ENCODE data around the gene FAM47E.

The FAM47E gene

DNA sequence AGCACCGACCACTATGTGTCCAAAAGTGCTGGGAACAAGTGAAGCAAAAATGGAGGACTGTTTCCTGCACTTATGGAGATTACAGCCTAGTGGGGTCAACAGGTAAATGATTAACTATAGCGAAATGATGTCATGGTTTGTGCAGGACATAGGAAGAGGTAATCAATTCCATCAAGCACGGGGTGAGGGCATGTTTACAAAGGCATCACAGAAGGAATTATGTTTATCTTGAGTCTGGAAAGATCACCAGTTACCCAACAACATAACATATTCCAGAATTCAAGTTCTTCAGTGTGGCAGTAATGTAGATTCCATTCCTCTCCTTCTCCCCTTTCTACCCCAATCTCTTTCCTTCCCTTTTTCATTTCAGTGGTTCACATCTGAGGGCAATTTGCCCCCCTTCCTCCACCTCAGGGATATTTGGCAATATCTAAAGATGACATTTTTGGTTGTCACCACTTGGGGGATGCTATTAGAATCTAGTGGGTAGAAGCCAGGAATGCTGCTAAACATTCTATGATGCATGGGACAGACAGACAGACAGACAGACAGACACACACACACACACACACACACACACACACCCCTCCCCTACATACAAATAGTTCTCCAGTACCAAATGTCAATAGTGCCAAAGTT is 24.1 kb downstream of the FAM47E start:
- H3K36me3 ChIP-seq (ENCODE audit: control insufficient read depth, low read length), result no peaks in the 10 kb centered on the region
- no peaks in the 10 kb centered on the region for H3F3A ChIP-seq (ENCODE audit: control insufficient read depth, insufficient read depth)
- H3K27me3 ChIP-seq (ENCODE audit: control insufficient read depth, low read length), result 0 out of 2 replicates have a peak, but pooled peaks cover 3% of the 10 kb centered on the region
- no peak overlapping the region for H3K27ac ChIP-seq (ENCODE audit: low read depth, low read length)
- H3K4me3 ChIP-seq (ENCODE audit: low read length), result no peak overlapping the region
- H3K4me1 ChIP-seq (ENCODE audit: control insufficient read depth, low read length), result no peaks in the 10 kb centered on the region
- H3K9me2 ChIP-seq (replicated peaks; ENCODE audit: control insufficient read depth, low read length), result no peaks in the 10 kb centered on the region
- no peaks in the 10 kb centered on the region for H3K9me3 ChIP-seq (ENCODE audit: control insufficient read depth, insufficient read depth, low read length)
- no peak for TF ChIP-seq EZH2phosphoT487 (IDR thresholded peaks at IDR 0.05; ENCODE audit: borderline replicate concordance, low read length)
- TF ChIP-seq, protein P1, sequence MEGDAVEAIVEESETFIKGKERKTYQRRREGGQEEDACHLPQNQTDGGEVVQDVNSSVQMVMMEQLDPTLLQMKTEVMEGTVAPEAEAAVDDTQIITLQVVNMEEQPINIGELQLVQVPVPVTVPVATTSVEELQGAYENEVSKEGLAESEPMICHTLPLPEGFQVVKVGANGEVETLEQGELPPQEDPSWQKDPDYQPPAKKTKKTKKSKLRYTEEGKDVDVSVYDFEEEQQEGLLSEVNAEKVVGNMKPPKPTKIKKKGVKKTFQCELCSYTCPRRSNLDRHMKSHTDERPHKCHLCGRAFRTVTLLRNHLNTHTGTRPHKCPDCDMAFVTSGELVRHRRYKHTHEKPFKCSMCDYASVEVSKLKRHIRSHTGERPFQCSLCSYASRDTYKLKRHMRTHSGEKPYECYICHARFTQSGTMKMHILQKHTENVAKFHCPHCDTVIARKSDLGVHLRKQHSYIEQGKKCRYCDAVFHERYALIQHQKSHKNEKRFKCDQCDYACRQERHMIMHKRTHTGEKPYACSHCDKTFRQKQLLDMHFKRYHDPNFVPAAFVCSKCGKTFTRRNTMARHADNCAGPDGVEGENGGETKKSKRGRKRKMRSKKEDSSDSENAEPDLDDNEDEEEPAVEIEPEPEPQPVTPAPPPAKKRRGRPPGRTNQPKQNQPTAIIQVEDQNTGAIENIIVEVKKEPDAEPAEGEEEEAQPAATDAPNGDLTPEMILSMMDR (IDR thresholded peaks at IDR 0.05; ENCODE audit: low read depth, low read length, poor library complexity, severe bottlenecking), result no peak
- no peak overlapping the region for H3K4me2 ChIP-seq (ENCODE audit: low read length)
- no peaks in the 10 kb centered on the region for H3K79me2 ChIP-seq (ENCODE audit: control insufficient read depth, low read length)
- H4K20me1 ChIP-seq (ENCODE audit: control insufficient read depth, insufficient read depth, low read depth, low read length), result no peaks in the 10 kb centered on the region

DNA sequence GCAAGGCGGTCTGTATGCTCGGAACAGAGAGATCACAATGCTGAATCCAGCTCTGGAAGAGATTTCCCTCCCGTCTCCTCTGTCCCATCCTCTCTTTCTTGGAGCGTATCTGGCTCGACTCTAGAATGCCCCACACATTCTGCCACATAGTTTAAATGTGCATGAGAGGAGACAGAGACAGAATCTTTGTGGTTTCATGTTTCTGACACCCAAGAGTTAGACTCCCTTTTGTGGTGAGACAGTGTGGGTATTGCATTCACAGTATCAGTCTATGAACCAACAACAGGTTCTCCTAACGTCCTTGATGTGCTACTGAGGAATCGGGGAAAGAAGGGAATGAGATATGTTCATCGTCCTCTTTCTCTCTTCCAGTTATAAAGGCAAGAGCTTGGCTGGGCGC is 25.3 kb downstream of the FAM47E start:
- no peaks in the 10 kb centered on the region for H3K9me2 ChIP-seq (replicated peaks; ENCODE audit: control insufficient read depth, low read length)
- H3F3A ChIP-seq (ENCODE audit: control insufficient read depth, insufficient read depth), result no peaks in the 10 kb centered on the region
- no peaks in the 10 kb centered on the region for H3K9me3 ChIP-seq (ENCODE audit: control insufficient read depth, insufficient read depth, low read length)
- no peaks in the 10 kb centered on the region for H3K36me3 ChIP-seq (ENCODE audit: control insufficient read depth, low read length)
- no peaks in the 10 kb centered on the region for H3K79me2 ChIP-seq (ENCODE audit: control insufficient read depth, low read length)
- TF ChIP-seq, protein P1 (IDR thresholded peaks at IDR 0.05; ENCODE audit: low read depth, low read length, poor library complexity, severe bottlenecking), result no peak
- TF ChIP-seq EZH2phosphoT487 (IDR thresholded peaks at IDR 0.05; ENCODE audit: borderline replicate concordance, low read length), result no peak
- no peak overlapping the region for H3K4me3 ChIP-seq (ENCODE audit: low read length)
- H3K27me3 ChIP-seq (ENCODE audit: control insufficient read depth, low read length), result no peaks in the 10 kb centered on the region
- no peaks in the 10 kb centered on the region for H3K4me1 ChIP-seq (ENCODE audit: control insufficient read depth, low read length)
- H3K27ac ChIP-seq (ENCODE audit: low read depth, low read length), result no peak overlapping the region
- H3K4me2 ChIP-seq (ENCODE audit: low read length), result no peak overlapping the region
- no peaks in the 10 kb centered on the region for H4K20me1 ChIP-seq (ENCODE audit: control insufficient read depth, insufficient read depth, low read depth, low read length)

DNA sequence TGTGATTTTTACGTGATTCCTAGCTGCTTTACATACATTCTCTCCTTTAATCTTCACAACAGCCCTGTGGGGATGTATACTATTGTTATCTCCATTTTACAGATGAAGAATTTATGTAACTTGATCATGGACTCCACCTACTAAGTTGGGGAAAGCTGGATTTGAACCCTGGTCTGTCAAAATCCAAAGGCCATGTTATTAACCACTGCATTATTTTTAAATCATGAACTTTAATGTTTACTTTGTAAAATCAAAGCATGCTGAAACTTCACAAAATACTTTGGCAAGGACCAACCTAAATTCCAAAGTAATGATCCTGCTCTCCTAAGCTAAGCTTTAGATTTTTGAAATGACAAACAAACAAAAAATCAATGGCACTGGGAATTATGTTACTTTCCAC is 26.1 kb downstream of the FAM47E start:
- Histone ChIP-seq H3K9me3 (ENCODE audit: control insufficient read depth, insufficient read depth, low read length) (no peaks in the 10 kb centered on the region), H4K20me1 (ENCODE audit: control insufficient read depth, insufficient read depth, low read depth, low read length) (no peaks in the 10 kb centered on the region), H3K4me2 (ENCODE audit: low read length) (no peak overlapping the region), H3K79me2 (ENCODE audit: control insufficient read depth, low read length) (no peaks in the 10 kb centered on the region), H3K4me3 (ENCODE audit: low read length) (no peak overlapping the region), H3F3A (ENCODE audit: control insufficient read depth, insufficient read depth) (no peaks in the 10 kb centered on the region), H3K27me3 (ENCODE audit: control insufficient read depth, low read length) (no peaks in the 10 kb centered on the region), H3K4me1 (ENCODE audit: control insufficient read depth, low read length) (no peaks in the 10 kb centered on the region), H3K9me2 (replicated peaks; ENCODE audit: control insufficient read depth, low read length) (no peaks in the 10 kb centered on the region), H3K36me3 (ENCODE audit: control insufficient read depth, low read length) (no peaks in the 10 kb centered on the region), H3K27ac (ENCODE audit: low read depth, low read length) (no peak overlapping the region)
- TF ChIP-seq, protein P1 (IDR thresholded peaks at IDR 0.05; ENCODE audit: low read depth, low read length, poor library complexity, severe bottlenecking), result no peak
- no peak for TF ChIP-seq EZH2phosphoT487 (IDR thresholded peaks at IDR 0.05; ENCODE audit: borderline replicate concordance, low read length)

Data from DOHH2 (cell line).